H9 (cell line): Measurements from ENCODE around the gene TIAM2. TPM values are rescaled to one million over a fixed set of nuclear protein-coding genes. Genes with fewer than 3 reads are reported as not detected.
A peak's percentile ranks its signal among the peaks of the same experiment; 100 is the strongest.

Experiments
- DNase-seq: peaks from one replicate; pipeline ENCODE4 v3.0.0-alpha.2; 2017
- H2AFZ ChIP-seq: one replicate; pipeline ENCODE4 v1.6.1; 2013; ENCODE audit warnings: mild to moderate bottlenecking, low read length, control low read depth, moderate library complexity
- H2AK5ac ChIP-seq: 2 replicates; pipeline ENCODE4 v1.6.1; 2013; ENCODE audit warnings: low read length, control low read depth, mixed read lengths; ENCODE audit not compliant: insufficient read length
- H2BK120ac ChIP-seq: one replicate; pipeline ENCODE4 v1.6.1; 2013; ENCODE audit warnings: low read depth, mild to moderate bottlenecking, low read length, control low read depth, inconsistent platforms; ENCODE audit not compliant: poor library complexity, severe bottlenecking
- H2BK12ac ChIP-seq: 2 replicates; pipeline ENCODE4 v1.6.1; 2013; ENCODE audit warnings: low read length, control low read depth, mixed read lengths, low read depth; ENCODE audit not compliant: insufficient read length
- H2BK15ac ChIP-seq: 2 replicates; pipeline ENCODE4 v1.6.1; 2013; ENCODE audit warnings: low read depth, low read length, control low read depth
- H2BK20ac ChIP-seq: one replicate; pipeline ENCODE4 v1.6.1; 2013; ENCODE audit warnings: low read depth, mild to moderate bottlenecking, low read length, control low read depth, inconsistent platforms; ENCODE audit not compliant: poor library complexity, severe bottlenecking
- H2BK5ac ChIP-seq: 2 replicates; pipeline ENCODE4 v1.6.1; 2013; ENCODE audit warnings: low read length, control low read depth, mixed read lengths; ENCODE audit not compliant: insufficient read length
- H3K14ac ChIP-seq: 2 replicates; pipeline ENCODE4 v1.6.1; 2013; ENCODE audit warnings: low read length, control low read depth; ENCODE audit not compliant: insufficient read depth
- H3K18ac ChIP-seq: 2 replicates; pipeline ENCODE4 v1.6.1; 2013; ENCODE audit warnings: low read depth, mild to moderate bottlenecking, mixed read lengths, low read length, control low read depth; ENCODE audit not compliant: insufficient read length
- H3K23ac ChIP-seq: 2 replicates; pipeline ENCODE4 v1.6.1; 2013; ENCODE audit warnings: low read length, control low read depth, mixed read lengths, low read depth; ENCODE audit not compliant: insufficient read length
- H3K23me2 ChIP-seq: 2 replicates; pipeline ENCODE4 v1.6.1; 2013; ENCODE audit warnings: low read depth, mild to moderate bottlenecking, mixed read lengths, low read length, control low read depth; ENCODE audit not compliant: insufficient read length, poor library complexity, severe bottlenecking
- H3K27ac ChIP-seq: 2 replicates; pipeline ENCODE4 v1.5.1; 2013; ENCODE audit warnings: low read length, control low read depth, mixed read lengths, low read depth; ENCODE audit not compliant: insufficient read length
- H3K27me3 ChIP-seq: 2 replicates; pipeline ENCODE4 v1.6.1; 2013; ENCODE audit warnings: low read length, control low read depth, inconsistent platforms; ENCODE audit not compliant: insufficient read depth
- H3K4ac ChIP-seq: 2 replicates; pipeline ENCODE4 v1.6.1; 2013; ENCODE audit warnings: low read depth, mild to moderate bottlenecking, control low read depth, inconsistent platforms, low read length, moderate library complexity
- H3K4me1 ChIP-seq: 2 replicates; pipeline ENCODE4 v1.6.1; 2013; ENCODE audit warnings: low read length, control low read depth, inconsistent platforms; ENCODE audit not compliant: insufficient read depth
- H3K4me2 ChIP-seq: 2 replicates; pipeline ENCODE4 v1.6.1; 2013; ENCODE audit warnings: low read length, control low read depth, mixed read lengths; ENCODE audit not compliant: insufficient read length, insufficient read depth
- H3K56ac ChIP-seq: 2 replicates; pipeline ENCODE4 v1.6.1; 2013; ENCODE audit warnings: low read depth, mild to moderate bottlenecking, mixed read lengths, low read length, control low read depth; ENCODE audit not compliant: insufficient read length
- H3K79me1 ChIP-seq: 2 replicates; pipeline ENCODE4 v1.6.1; 2013; ENCODE audit warnings: low read depth, mild to moderate bottlenecking, moderate library complexity, low read length, control low read depth, inconsistent platforms; ENCODE audit not compliant: insufficient read depth, poor library complexity, severe bottlenecking
- H3K79me2 ChIP-seq: 2 replicates; pipeline ENCODE4 v1.6.1; 2013; ENCODE audit warnings: low read length, control low read depth, inconsistent platforms; ENCODE audit not compliant: insufficient read depth
- H3K9ac ChIP-seq: 2 replicates; pipeline ENCODE4 v1.6.1; 2013; ENCODE audit warnings: low read length, control low read depth, mixed read lengths; ENCODE audit not compliant: insufficient read length; ENCODE audit errors: extremely low read depth
- H3K9me3 ChIP-seq: one replicate; pipeline ENCODE4 v1.6.1; 2013; ENCODE audit warnings: low read depth, low read length, inconsistent platforms; ENCODE audit not compliant: control insufficient read depth
- H3T11ph ChIP-seq: one replicate; pipeline ENCODE4 v1.6.1; 2013; ENCODE audit warnings: mild to moderate bottlenecking, low read length, control low read depth, inconsistent platforms
- H4K20me1 ChIP-seq: one replicate; pipeline ENCODE4 v1.6.1; 2013; ENCODE audit not compliant: control insufficient read depth, insufficient read length, insufficient read depth
- H4K5ac ChIP-seq: 2 replicates; pipeline ENCODE4 v1.6.1; 2013; ENCODE audit warnings: low read depth, mild to moderate bottlenecking, mixed read lengths, low read length, control low read depth; ENCODE audit not compliant: insufficient read length
- H4K8ac ChIP-seq: replicated peaks from 2 replicates; pipeline ENCODE4 v1.6.1; 2013; ENCODE audit warnings: low read length, control low read depth, mixed read lengths, low read depth; ENCODE audit not compliant: insufficient read length
- H4K91ac ChIP-seq: 2 replicates; pipeline ENCODE4 v1.6.1; 2013; ENCODE audit warnings: low read depth, mild to moderate bottlenecking, moderate library complexity, mixed read lengths, low read length, control low read depth; ENCODE audit not compliant: insufficient read length
- H3K27ac Mint-ChIP-seq, 3 experiments: 2 replicates in 2 of 3; 3 replicates in 1 of 3; pipeline ENCODE4 v1.8.0; 2020 to 2021; ENCODE audit warnings: mixed read lengths in 3 of 3, mild to moderate bottlenecking in 1 of 3, moderate library complexity in 1 of 3
- H3K27me3 Mint-ChIP-seq: 2 replicates; pipeline ENCODE4 v1.8.0; 2021; ENCODE audit warnings: low read depth, mild to moderate bottlenecking, moderate library complexity, mixed read lengths
- H3K36me3 Mint-ChIP-seq, 3 experiments: 2 replicates in 2 of 3; 3 replicates in 1 of 3; pipeline ENCODE4 v1.8.0; 2020 to 2021; ENCODE audit warnings: low read depth in 3 of 3, mixed read lengths in 3 of 3; ENCODE audit not compliant: insufficient read depth in 1 of 3
- H3K4me1 Mint-ChIP-seq, 2 experiments: 2 replicates each; pipeline ENCODE4 v1.8.0; 2020; ENCODE audit warnings: mixed read lengths in 2 of 2
- H3K4me3 Mint-ChIP-seq, 2 experiments: 2 replicates in 1 of 2; 3 replicates in 1 of 2; pipeline ENCODE4 v1.8.0; 2020 to 2021; ENCODE audit warnings: mild to moderate bottlenecking in 2 of 2, mixed read lengths in 2 of 2, moderate library complexity in 1 of 2
- H3K9me3 Mint-ChIP-seq, 2 experiments: 2 replicates in 1 of 2; 3 replicates in 1 of 2; pipeline ENCODE4 v1.8.0; 2020; ENCODE audit warnings: mild to moderate bottlenecking in 2 of 2, mixed read lengths in 2 of 2, moderate library complexity in 1 of 2
- WGBS: extraction: QIAGEN DNeasy Blood & Tissue Kit; methylation state at CpG from one replicate; pipeline ENCODE4 v1.1.7; 2013; ENCODE audit warnings: missing lambda C conversion rate, low lambda C conversion rate, mixed read lengths; ENCODE audit not compliant: insufficient read length; ENCODE audit errors: extremely low coverage; 5-methylcytosine and 5-hydroxymethylcytosine counted together
- total RNA-seq: library from RNA; stranded (reverse); gene quantifications from 2 replicates; pipeline ENCODE4 v1.2.1, GENCODE V29; 2021
- TF ChIP-seq, protein P1 (sequence below): fragments of 200-600 bp; sonication (generic); conservative IDR thresholded peaks from 3 replicates; pipeline ENCODE4 v1.8.0; 2021; ENCODE audit warnings: antibody characterized with exemption, mild to moderate bottlenecking

TIAM2 gene
- total RNA-seq, 1 experiment from 2014 or later = 6.3 TPM

DNA sequence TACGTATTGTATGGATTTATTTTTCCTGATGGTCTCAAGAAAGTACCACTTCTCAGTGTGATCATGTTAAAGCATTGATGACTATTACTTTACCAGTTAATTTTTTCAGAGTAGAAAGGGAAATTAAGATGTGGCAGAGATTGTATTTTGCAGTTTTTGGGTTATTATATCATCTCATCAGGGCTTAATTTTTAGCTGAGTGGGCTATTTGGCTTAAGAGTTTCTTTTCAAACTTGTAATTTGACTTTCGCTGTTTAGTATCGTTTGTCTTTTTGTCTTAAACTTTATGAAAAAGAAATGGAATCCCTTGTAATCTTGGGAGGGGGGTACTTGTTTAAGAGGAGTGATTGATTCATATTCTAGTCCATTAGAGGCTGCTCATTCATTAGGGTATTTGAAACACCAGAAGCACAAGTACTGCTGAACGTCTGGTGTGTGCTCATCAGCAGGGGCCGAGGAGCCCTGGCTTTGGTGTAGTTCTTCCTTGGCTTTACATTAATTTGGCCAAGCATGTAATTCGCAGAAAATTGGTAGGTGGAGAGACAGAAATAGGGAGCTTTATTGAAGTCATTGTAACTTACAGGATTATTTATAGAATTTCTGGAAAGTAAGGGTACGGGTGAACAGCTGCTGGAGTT is 112.4 kb downstream of the TIAM2 start:
- Histone ChIP-seq H2BK20ac (no peak overlapping the region), H2AFZ (no peak overlapping the region), H2BK5ac (no peak overlapping the region), H3K9me3 (no peaks in the 10 kb centered on the region), H2BK15ac (no peak overlapping the region), H3K23me2 (no peaks in the 10 kb centered on the region), H4K5ac (no peak overlapping the region), H3K27me3 (no peaks in the 10 kb centered on the region), H3T11ph (no peak overlapping the region), H3K27ac (no peak overlapping the region), H4K8ac (no peak overlapping the region), H2BK120ac (no peak overlapping the region), H3K4me1 (peaks cover 3% of the 10 kb centered on the region; the same call in 1 of the 2 replicates), H3K23ac (no peak overlapping the region), H3K56ac (no peak overlapping the region), H3K18ac (no peak overlapping the region), H2BK12ac (no peak overlapping the region), H3K79me1 (peaks cover 2% of the 10 kb centered on the region), H2AK5ac (no peak overlapping the region), H3K79me2 (no peaks in the 10 kb centered on the region), H3K9ac (no peak overlapping the region), H3K4ac (no peak overlapping the region), H4K91ac (no peak overlapping the region), H3K4me2 (no peak overlapping the region), H3K14ac (no peak overlapping the region), H4K20me1 (no peaks in the 10 kb centered on the region)
- TF ChIP-seq, protein P1, sequence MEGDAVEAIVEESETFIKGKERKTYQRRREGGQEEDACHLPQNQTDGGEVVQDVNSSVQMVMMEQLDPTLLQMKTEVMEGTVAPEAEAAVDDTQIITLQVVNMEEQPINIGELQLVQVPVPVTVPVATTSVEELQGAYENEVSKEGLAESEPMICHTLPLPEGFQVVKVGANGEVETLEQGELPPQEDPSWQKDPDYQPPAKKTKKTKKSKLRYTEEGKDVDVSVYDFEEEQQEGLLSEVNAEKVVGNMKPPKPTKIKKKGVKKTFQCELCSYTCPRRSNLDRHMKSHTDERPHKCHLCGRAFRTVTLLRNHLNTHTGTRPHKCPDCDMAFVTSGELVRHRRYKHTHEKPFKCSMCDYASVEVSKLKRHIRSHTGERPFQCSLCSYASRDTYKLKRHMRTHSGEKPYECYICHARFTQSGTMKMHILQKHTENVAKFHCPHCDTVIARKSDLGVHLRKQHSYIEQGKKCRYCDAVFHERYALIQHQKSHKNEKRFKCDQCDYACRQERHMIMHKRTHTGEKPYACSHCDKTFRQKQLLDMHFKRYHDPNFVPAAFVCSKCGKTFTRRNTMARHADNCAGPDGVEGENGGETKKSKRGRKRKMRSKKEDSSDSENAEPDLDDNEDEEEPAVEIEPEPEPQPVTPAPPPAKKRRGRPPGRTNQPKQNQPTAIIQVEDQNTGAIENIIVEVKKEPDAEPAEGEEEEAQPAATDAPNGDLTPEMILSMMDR = no peak
- Mint-ChIP-seq H3K4me3 (no peak overlapping the region), H3K27ac (peak overlapping the region in 2 of 3 experiments; percentile 59 to 73; a peak in 3 of 7 replicates), H3K27me3 (no peaks in the 10 kb centered on the region), H3K4me1 (peaks cover 30 to 34% of the 10 kb centered on the region in 2 experiments), H3K9me3 (no peaks in the 10 kb centered on the region), H3K36me3 (no peaks in the 10 kb centered on the region)
- DNase-seq = no peak
- no CpG with 5 or more reads among the region's 7 CpGs for WGBS
